ENCODE results near the gene MARCHF2.

Gene MARCHF2

DNA sequence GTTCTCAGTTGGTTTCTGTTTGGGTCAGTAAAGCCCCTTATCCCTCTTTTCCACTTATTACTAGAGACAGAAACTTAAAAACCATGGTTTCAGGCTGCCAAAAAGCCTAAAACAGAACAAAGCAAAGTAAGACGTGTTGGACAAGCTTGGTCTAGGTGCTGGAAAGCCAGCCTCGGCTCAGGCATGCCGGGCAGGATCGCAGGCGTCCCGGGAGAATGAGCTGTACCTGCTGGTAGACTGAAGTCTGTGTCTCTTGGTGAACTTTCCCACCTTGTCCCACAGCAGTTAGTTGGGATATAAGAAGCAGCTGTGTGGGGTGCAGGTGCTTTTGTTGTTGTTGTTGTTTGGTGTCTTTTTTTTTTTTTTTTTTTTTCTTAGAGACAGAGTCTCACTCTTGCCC, 68.5 kb downstream of the MARCHF2 start:
- TF ChIP-seq EGR1 (IDR thresholded peaks at IDR 0.05) (no peak), FOXM1 (IDR thresholded peaks at IDR 0.05; ENCODE audit: borderline replicate concordance, low read depth) (no peak), YY1 (IDR thresholded peaks at IDR 0.05; ENCODE audit: low read depth) (no peak), ZBTB7A (IDR thresholded peaks at IDR 0.05; ENCODE audit: low read depth) (no peak), TCF12 (IDR thresholded peaks at IDR 0.05; ENCODE audit: low read depth) (no peak), REST (IDR thresholded peaks at IDR 0.05; ENCODE audit: low read depth) (no peak), NFIC (IDR thresholded peaks at IDR 0.05) (no peak), TEAD4 (IDR thresholded peaks at IDR 0.05) (no peak), TAF1 (IDR thresholded peaks at IDR 0.05; ENCODE audit: low read depth) (no peak), CREB1 (IDR thresholded peaks at IDR 0.05; ENCODE audit: low read depth) (no peak), EP300 (IDR thresholded peaks at IDR 0.05; ENCODE audit: borderline replicate concordance) (no peak), RAD21 (IDR thresholded peaks at IDR 0.05; ENCODE audit: low read depth) (no peak)
- TF ChIP-seq, protein P1, sequence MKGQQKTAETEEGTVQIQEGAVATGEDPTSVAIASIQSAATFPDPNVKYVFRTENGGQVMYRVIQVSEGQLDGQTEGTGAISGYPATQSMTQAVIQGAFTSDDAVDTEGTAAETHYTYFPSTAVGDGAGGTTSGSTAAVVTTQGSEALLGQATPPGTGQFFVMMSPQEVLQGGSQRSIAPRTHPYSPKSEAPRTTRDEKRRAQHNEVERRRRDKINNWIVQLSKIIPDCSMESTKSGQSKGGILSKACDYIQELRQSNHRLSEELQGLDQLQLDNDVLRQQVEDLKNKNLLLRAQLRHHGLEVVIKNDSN (IDR thresholded peaks at IDR 0.05) = no peak
- TF ChIP-seq, protein P2, sequence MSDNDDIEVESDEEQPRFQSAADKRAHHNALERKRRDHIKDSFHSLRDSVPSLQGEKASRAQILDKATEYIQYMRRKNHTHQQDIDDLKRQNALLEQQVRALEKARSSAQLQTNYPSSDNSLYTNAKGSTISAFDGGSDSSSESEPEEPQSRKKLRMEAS (IDR thresholded peaks at IDR 0.05) = no peak

- TF ChIP-seq ZBTB7A (IDR thresholded peaks at IDR 0.05; ENCODE audit: low read depth) (no peak), YY1 (IDR thresholded peaks at IDR 0.05; ENCODE audit: low read depth) (no peak), TCF12 (IDR thresholded peaks at IDR 0.05; ENCODE audit: low read depth) (no peak), EGR1 (IDR thresholded peaks at IDR 0.05) (no peak), RAD21 (IDR thresholded peaks at IDR 0.05; ENCODE audit: low read depth) (no peak), NFIC (IDR thresholded peaks at IDR 0.05) (no peak), TEAD4 (IDR thresholded peaks at IDR 0.05) (no peak)
- TF ChIP-seq, protein P1 (IDR thresholded peaks at IDR 0.05) = no peak
- TF ChIP-seq, protein P2 (IDR thresholded peaks at IDR 0.05) = no peak
Observed at GRCh38 chr19:8482696-8483095, 69.6 kb downstream of the MARCHF2 start.

DNA sequence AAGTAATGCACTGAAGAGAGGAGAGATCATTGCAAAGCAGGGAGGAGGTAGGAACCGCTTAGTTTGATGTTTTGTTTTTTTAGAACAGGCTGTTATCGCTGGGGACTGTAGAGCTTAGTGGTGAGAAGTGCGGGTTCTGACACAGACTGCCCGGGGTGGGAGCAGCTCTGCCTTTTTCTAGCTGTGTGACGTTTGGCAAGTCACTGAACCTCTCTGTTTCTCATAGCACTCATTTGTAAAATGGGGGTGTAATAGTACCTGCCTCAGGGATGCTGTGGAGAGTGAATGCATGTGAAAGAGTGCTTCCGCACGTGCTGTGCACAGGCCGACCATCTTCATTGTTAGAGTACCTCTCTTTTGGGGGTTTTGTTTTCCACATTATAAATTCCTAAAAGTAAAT, 70.1 kb downstream of the MARCHF2 start:
- TF ChIP-seq EP300 (IDR thresholded peaks at IDR 0.05; ENCODE audit: borderline replicate concordance) (no peak), REST (IDR thresholded peaks at IDR 0.05; ENCODE audit: low read depth) (no peak), CREB1 (IDR thresholded peaks at IDR 0.05; ENCODE audit: low read depth) (no peak), RAD21 (IDR thresholded peaks at IDR 0.05; ENCODE audit: low read depth) (no peak), ZBTB7A (IDR thresholded peaks at IDR 0.05; ENCODE audit: low read depth) (no peak), FOXM1 (IDR thresholded peaks at IDR 0.05; ENCODE audit: borderline replicate concordance, low read depth) (no peak), TEAD4 (IDR thresholded peaks at IDR 0.05) (no peak), YY1 (IDR thresholded peaks at IDR 0.05; ENCODE audit: low read depth) (no peak), TAF1 (IDR thresholded peaks at IDR 0.05; ENCODE audit: low read depth) (no peak), CEBPB (IDR thresholded peaks at IDR 0.05) (no peak), TCF12 (IDR thresholded peaks at IDR 0.05; ENCODE audit: low read depth) (no peak), EGR1 (IDR thresholded peaks at IDR 0.05) (no peak)
- TF ChIP-seq, protein P2 (IDR thresholded peaks at IDR 0.05) = no peak

DNA sequence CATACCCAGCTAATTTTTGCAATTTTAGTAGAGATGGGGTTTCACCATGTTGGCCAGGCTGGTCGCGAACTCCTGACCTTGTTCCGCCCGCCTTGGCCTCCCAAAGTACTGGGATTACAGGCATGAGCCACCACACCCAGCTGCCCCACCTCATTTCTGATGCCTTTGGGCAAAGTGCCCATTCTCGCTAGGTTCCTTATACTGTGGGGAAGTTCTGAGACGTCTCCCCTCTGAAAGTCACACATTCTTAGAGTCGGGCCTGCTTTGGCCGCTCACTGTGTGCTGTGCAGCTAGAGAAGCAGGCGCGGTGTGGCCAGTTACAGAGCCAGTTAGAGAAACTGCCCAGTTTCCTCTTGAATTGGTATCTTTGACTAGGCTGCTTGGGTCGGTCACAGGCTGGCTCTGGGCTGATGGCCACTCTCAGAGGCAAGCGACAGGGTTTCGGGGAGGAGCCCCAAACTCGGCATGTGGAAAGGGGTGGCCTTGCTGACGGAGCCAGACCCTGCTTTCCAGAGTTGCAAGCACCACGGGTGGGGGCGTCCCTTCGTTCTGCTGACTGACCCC, 71.3 kb downstream of the MARCHF2 start:
- TF ChIP-seq, protein P2 (IDR thresholded peaks at IDR 0.05) = no peak
- no peak for TF ChIP-seq EGR1 (IDR thresholded peaks at IDR 0.05)
- TF ChIP-seq ZBTB7A (IDR thresholded peaks at IDR 0.05; ENCODE audit: low read depth) = no peak
- TF ChIP-seq FOXM1 (IDR thresholded peaks at IDR 0.05; ENCODE audit: borderline replicate concordance, low read depth) = no peak
- TF ChIP-seq TEAD4 (IDR thresholded peaks at IDR 0.05) = no peak
- TF ChIP-seq REST (IDR thresholded peaks at IDR 0.05; ENCODE audit: low read depth) = no peak
- TF ChIP-seq, protein P1 (IDR thresholded peaks at IDR 0.05) = no peak

Data from Ishikawa (cell line).